RWPE2 (cell line): ENCODE data around the gene LDLRAD3.
A peak's percentile ranks its signal among the peaks of the same experiment; 100 is the strongest.

ENCODE experiments used
- ATAC-seq: fragments of 200-7000 bp; cut with Tn5 transposase; 3 replicates; pipeline ENCODE4 v1.9.1; 2021; ENCODE audit warnings: low read depth
- DNase-seq: peaks from one replicate; pipeline ENCODE4 v3.0.0-alpha.2; 2020; ENCODE audit warnings: low spot score
- H3K27ac ChIP-seq: fragments of 450-650 bp; 2 replicates; pipeline ENCODE4 v1.5.1; 2017; ENCODE audit warnings: mild to moderate bottlenecking; ENCODE audit not compliant: poor library complexity, severe bottlenecking
- H3K27me3 ChIP-seq: fragments of 250-450 bp; sonication (Bioruptor Pico); 2 replicates; pipeline ENCODE4 v1.5.1; 2021; ENCODE audit warnings: mild to moderate bottlenecking, moderate library complexity; ENCODE audit not compliant: insufficient read depth, poor library complexity, severe bottlenecking
- H3K36me3 ChIP-seq: fragments of 250-450 bp; sonication (Bioruptor Pico); 2 replicates; pipeline ENCODE4 v1.5.1; 2020; ENCODE audit warnings: low read depth, mild to moderate bottlenecking, moderate library complexity
- H3K4me1 ChIP-seq: fragments of 250-450 bp; sonication (Bioruptor Pico); 2 replicates; pipeline ENCODE4 v1.5.1; 2021; ENCODE audit warnings: mild to moderate bottlenecking, moderate library complexity; ENCODE audit not compliant: insufficient read depth, poor library complexity, severe bottlenecking
- H3K4me3 ChIP-seq: fragments of 250-450 bp; sonication (Bioruptor Pico); 2 replicates; pipeline ENCODE4 v1.5.1; 2021; ENCODE audit warnings: mild to moderate bottlenecking, moderate library complexity; ENCODE audit not compliant: severe bottlenecking
- H3K9me3 ChIP-seq: fragments of 250-450 bp; sonication (Bioruptor Pico); 2 replicates; pipeline ENCODE4 v1.5.1; 2021; ENCODE audit warnings: mild to moderate bottlenecking, moderate library complexity; ENCODE audit not compliant: severe bottlenecking
- CTCF ChIP-seq: fragments of 450-650 bp; IDR thresholded peaks from one replicate; pipeline ENCODE4 v1.5.1; 2017; ENCODE audit warnings: mild to moderate bottlenecking, moderate library complexity; ENCODE audit not compliant: poor library complexity, severe bottlenecking

Gene LDLRAD3

GRCh38 chr11:35937111-35937510 is 6.8 kb upstream of the LDLRAD3 start:
- DNase-seq: no peak
- no peak overlapping the region for H3K4me3 ChIP-seq
- peaks cover 10% of the 10 kb centered on the region for H3K4me1 ChIP-seq
- no peak for ATAC-seq
- no peak overlapping the region for H3K27ac ChIP-seq
- no peaks in the 10 kb centered on the region for H3K36me3 ChIP-seq
- no peak for TF ChIP-seq CTCF
- no peaks in the 10 kb centered on the region for H3K27me3 ChIP-seq
- no peaks in the 10 kb centered on the region for H3K9me3 ChIP-seq

GRCh38 chr11:35937700-35938099 is 6.2 kb upstream of the LDLRAD3 start:
- peaks cover 7% of the 10 kb centered on the region for H3K4me1 ChIP-seq
- H3K4me3 ChIP-seq: no peak overlapping the region
- ATAC-seq (no peak), DNase-seq (no peak)
- no peaks in the 10 kb centered on the region for H3K27me3 ChIP-seq
- H3K36me3 ChIP-seq: no peaks in the 10 kb centered on the region
- no peak for TF ChIP-seq CTCF
- no peak overlapping the region for H3K27ac ChIP-seq
- no peaks in the 10 kb centered on the region for H3K9me3 ChIP-seq

DNA sequence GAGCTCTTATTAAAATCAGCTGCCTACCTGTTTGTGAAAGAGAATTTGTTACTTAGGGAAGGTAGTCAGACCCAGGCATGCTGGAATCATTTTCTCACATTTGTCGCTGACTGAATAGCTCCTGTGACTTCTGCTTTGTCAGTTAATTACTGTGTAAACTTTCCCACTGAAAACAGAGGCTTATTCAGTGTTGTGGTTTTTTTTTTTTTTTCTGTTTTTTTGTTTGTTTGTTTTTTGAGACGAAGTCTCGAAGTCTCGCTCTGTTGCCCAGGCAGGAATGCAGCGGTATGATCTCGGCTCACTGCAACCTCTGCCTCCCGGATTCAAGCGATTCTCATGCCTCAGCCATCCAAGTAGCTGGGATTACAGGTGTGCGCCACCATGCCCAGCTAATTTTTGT is 5.6 kb upstream of the LDLRAD3 start:
- TF ChIP-seq CTCF: no peak
- Histone ChIP-seq H3K9me3 (no peaks in the 10 kb centered on the region), H3K36me3 (no peaks in the 10 kb centered on the region), H3K27ac (no peak overlapping the region), H3K27me3 (no peaks in the 10 kb centered on the region), H3K4me3 (no peak overlapping the region), H3K4me1 (peaks cover 4% of the 10 kb centered on the region)
- ATAC-seq (no peak), DNase-seq (no peak)

DNA sequence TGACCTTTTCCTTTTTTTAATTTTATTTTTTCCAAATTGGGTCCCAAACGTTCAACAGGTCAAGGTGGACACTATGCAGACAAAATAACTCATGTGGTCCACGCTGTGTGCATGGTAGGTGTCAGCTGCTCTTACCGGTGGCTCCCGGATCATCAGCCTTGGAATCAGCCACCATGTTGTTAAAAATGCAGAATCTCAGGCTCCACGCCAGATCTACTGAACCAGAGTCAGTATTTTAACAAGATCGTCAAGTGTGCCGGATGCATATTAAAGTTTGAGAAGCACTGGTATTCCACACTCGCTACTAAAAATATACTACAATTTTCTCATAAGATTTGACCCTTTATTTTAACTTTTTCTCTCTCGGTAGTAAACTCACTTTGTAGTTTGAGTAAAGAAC is 553 bp upstream of the LDLRAD3 start:
- Histone ChIP-seq H3K4me3 (peak overlapping the region; percentile 96), H3K9me3 (no peaks in the 10 kb centered on the region), H3K27ac (peak overlapping the region; percentile 43), H3K36me3 (no peaks in the 10 kb centered on the region), H3K4me1 (peaks cover 3% of the 10 kb centered on the region), H3K27me3 (no peaks in the 10 kb centered on the region)
- ATAC-seq: no peak
- DNase-seq: no peak
- TF ChIP-seq CTCF: no peak

DNA sequence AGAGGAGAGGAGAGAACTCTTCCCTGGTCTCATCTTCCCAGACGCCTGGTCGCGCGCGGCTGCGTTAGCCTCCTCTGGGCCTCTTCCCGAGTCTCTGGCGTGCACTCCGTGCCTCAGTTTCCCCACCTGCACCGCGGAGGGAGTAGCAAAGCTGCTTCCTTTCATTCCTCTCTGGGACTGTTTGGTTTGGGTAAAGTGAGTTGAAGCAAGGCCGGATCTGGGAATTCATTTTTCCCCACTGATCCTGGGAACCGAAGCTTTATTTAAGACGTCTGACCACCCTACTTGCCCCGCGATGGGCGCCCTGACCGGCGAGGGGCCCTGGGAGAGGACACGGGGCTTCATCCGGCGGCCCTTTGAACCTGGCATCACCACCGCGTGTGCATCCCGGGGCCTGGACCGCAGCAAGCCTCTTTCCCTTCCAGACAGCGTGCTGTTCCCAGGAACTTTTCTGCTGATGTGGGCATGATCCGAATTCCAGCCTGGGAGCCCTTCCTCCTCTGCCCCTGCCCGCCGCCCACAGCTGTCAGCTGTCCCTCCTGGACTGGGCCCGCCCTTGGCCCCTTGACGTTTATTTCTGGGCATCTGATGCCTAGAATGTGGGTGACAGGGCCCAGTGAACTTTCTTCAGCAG is 758 bp downstream of the LDLRAD3 start:
- TF ChIP-seq CTCF: no peak
- DNase-seq (no peak), ATAC-seq (peak; percentile 23)
- Histone ChIP-seq H3K9me3 (no peaks in the 10 kb centered on the region), H3K4me3 (peak overlapping the region; percentile 96), H3K36me3 (no peaks in the 10 kb centered on the region), H3K27me3 (no peaks in the 10 kb centered on the region), H3K27ac (peak overlapping the region; percentile 43), H3K4me1 (peaks cover 3% of the 10 kb centered on the region)
